Keratinocyte (primary cell): ENCODE results near the gene BRICD5. TPM values are rescaled to one million over a fixed set of nuclear protein-coding genes. Genes with fewer than 3 reads are reported as not detected.

ENCODE experiments used
- DNase-seq: peaks from one replicate; pipeline ENCODE4 v3.0.0-alpha.2; 2011; ENCODE audit warnings: low read depth, missing footprints, low spot score
- FAIRE-seq: peaks from 2 replicates; lab custom pipeline; 2011; peaks lifted over from hg19 to GRCh38; lab: Jason Lieb, UNC
- H2AFZ ChIP-seq: 2 replicates; pipeline ENCODE4 v1.6.0; 2012; ENCODE audit warnings: low read length, control low read depth, inconsistent platforms; ENCODE audit not compliant: control insufficient read depth
- H3K27ac ChIP-seq: 2 replicates; pipeline ENCODE4 v1.5.1; 2011; ENCODE audit warnings: low read length; ENCODE audit not compliant: control insufficient read depth, insufficient read depth
- H3K27me3 ChIP-seq: 3 replicates; pipeline ENCODE4 v1.6.0; 2011; ENCODE audit warnings: low read length; ENCODE audit not compliant: control insufficient read depth, insufficient read depth; ENCODE audit errors: extremely low read depth
- H3K36me3 ChIP-seq, 2 experiments: 2 replicates in 1 of 2; 3 replicates in 1 of 2; pipeline ENCODE4 v1.5.1; 2011; ENCODE audit warnings: low read length in 2 of 2, mild to moderate bottlenecking in 1 of 2; ENCODE audit not compliant: control insufficient read depth in 2 of 2, insufficient read depth in 2 of 2; ENCODE audit errors: extremely low read depth in 1 of 2
- H3K4me1 ChIP-seq: 3 replicates; pipeline ENCODE4 v1.5.1; 2011; ENCODE audit warnings: low read length; ENCODE audit not compliant: control insufficient read depth, insufficient read depth; ENCODE audit errors: extremely low read depth
- H3K4me2 ChIP-seq: 3 replicates; pipeline ENCODE4 v1.6.0; 2011; ENCODE audit warnings: low read depth, low read length; ENCODE audit not compliant: control insufficient read depth, insufficient read depth; ENCODE audit errors: extremely low read depth
- H3K4me3 ChIP-seq, 3 experiments: fragments of 200-600 bp in 1 of 3; sonication (generic) in 1 of 3; 2 replicates in 2 of 3; 3 replicates in 1 of 3; pipeline ENCODE4 v1.5.1; 2011 to 2016; ENCODE audit warnings: low read length in 3 of 3, mild to moderate bottlenecking in 3 of 3, control low read depth in 2 of 3, inconsistent platforms in 1 of 3, low read depth in 1 of 3, mixed read lengths in 1 of 3, mixed run types in 1 of 3, moderate library complexity in 1 of 3; ENCODE audit not compliant: control insufficient read depth in 2 of 3, insufficient read depth in 2 of 3; ENCODE audit errors: extremely low read depth in 1 of 3
- H3K79me2 ChIP-seq: 2 replicates; pipeline ENCODE4 v1.6.0; 2012; ENCODE audit warnings: low read length; ENCODE audit not compliant: control insufficient read depth, insufficient read depth
- H3K9ac ChIP-seq: 3 replicates; pipeline ENCODE4 v1.6.0; 2011; ENCODE audit warnings: low read length; ENCODE audit not compliant: control insufficient read depth, insufficient read depth; ENCODE audit errors: extremely low read depth
- H3K9me1 ChIP-seq: 3 replicates; pipeline ENCODE4 v1.6.0; 2011; ENCODE audit warnings: low read length; ENCODE audit not compliant: control insufficient read depth, insufficient read depth; ENCODE audit errors: extremely low read depth
- H3K9me3 ChIP-seq: 2 replicates; pipeline ENCODE4 v1.5.1; 2012; ENCODE audit warnings: low read depth, low read length; ENCODE audit not compliant: control insufficient read depth
- H4K20me1 ChIP-seq: 3 replicates; pipeline ENCODE4 v1.6.0; 2011; ENCODE audit warnings: low read length; ENCODE audit not compliant: control insufficient read depth, insufficient read depth; ENCODE audit errors: extremely low read depth
- CTCF ChIP-seq, 3 experiments: IDR thresholded peaks in 1 of 3; conservative IDR thresholded peaks in 1 of 3; optimal IDR thresholded peaks in 1 of 3; 2 replicates in 2 of 3; 3 replicates in 1 of 3; pipeline versions ENCODE3 to v1.5.1; 2011; ENCODE audit warnings: low read length in 3 of 3, mild to moderate bottlenecking in 3 of 3, moderate library complexity in 2 of 3, control low read depth in 1 of 3, inconsistent platforms in 1 of 3; ENCODE audit not compliant: insufficient read depth in 2 of 3; ENCODE audit errors: extremely low read depth in 1 of 3
- EZH2 ChIP-seq: IDR thresholded peaks from one replicate; pipeline ENCODE4 v1.6.1; 2012; ENCODE audit warnings: inconsistent platforms, mild to moderate bottlenecking, low read length, moderate library complexity
- dilution Hi-C: fragments of 300-500 bp; cut with MboI; formaldehyde crosslinking; loops from one replicate; pipeline ENCODE4 v1.7.0; 2020; ENCODE audit warnings: low sequenced_read_pairs; ENCODE audit not compliant: extremely low pct_ligation_motif_present
- polyA plus RNA-seq, 5 experiments: library from polyadenylated mRNA; depleted of rRNA in 3 of 5; stranded (reverse) in 3 of 5; stranded (forward) in 1 of 5; unstranded in 1 of 5; fragments of >200 nt; gene quantifications; 1 replicate in 1 of 5; 2 replicates in 3 of 5; 3 replicates in 1 of 5; pipeline versions ENCODE4 v1.2.1 to v1.2.3, GENCODE V29; 2011 to 2012; ENCODE audit warnings: missing spikeins in 2 of 5, low read depth in 1 of 5, low replicate concordance in 1 of 5

The BRICD5 gene
- polyA plus RNA-seq, 1 donor (not counting 4 experiments of a cell fraction or from before 2014, with no cell fraction given) = 1.8 TPM

- peaks cover 36% of the 10 kb centered on the region for H3K27me3 ChIP-seq
- peaks cover 16% of the 10 kb centered on the region for H3K4me1 ChIP-seq
- no peak overlapping the region for H3K27ac ChIP-seq
- H3K9me1 ChIP-seq = no peaks in the 10 kb centered on the region
- no peaks in the 10 kb centered on the region for H4K20me1 ChIP-seq
- no peak overlapping the region for H3K4me2 ChIP-seq
- DNase-seq (no peak), FAIRE-seq (no peak)
- no peak overlapping the region for H2AFZ ChIP-seq
- dilution Hi-C loops = no loop called here
- TF ChIP-seq EZH2 = no peak
- TF ChIP-seq CTCF (optimal IDR thresholded peaks at IDR 0.05 in 1 of 3, IDR thresholded peaks at IDR 0.05 in 1 of 3, conservative IDR thresholded peaks at IDR 0.05 in 1 of 3; ENCODE audit: extremely low read depth in 1 of 3, insufficient read depth in 2 of 3, low read length in 3 of 3) = no peak
- H3K36me3 ChIP-seq = no peaks in the 10 kb centered on the region
- H3K79me2 ChIP-seq = no peaks in the 10 kb centered on the region
- H3K9ac ChIP-seq = no peak overlapping the region
- no peak overlapping the region for H3K4me3 ChIP-seq
- H3K9me3 ChIP-seq = no peaks in the 10 kb centered on the region
Measured at GRCh38 chr16:2197765-2198164, 12.9 kb downstream of the BRICD5 start.

GRCh38 chr16:2196981-2197511 lies 13.6 kb downstream of the BRICD5 start:
- Histone ChIP-seq H3K79me2 (no peaks in the 10 kb centered on the region), H3K27ac (no peak overlapping the region), H3K9me1 (no peaks in the 10 kb centered on the region), H3K36me3 (no peaks in the 10 kb centered on the region), H3K4me1 (peaks cover 16% of the 10 kb centered on the region), H3K27me3 (peaks cover 36% of the 10 kb centered on the region), H3K4me3 (no peak overlapping the region), H3K4me2 (no peak overlapping the region), H3K9ac (no peak overlapping the region), H4K20me1 (no peaks in the 10 kb centered on the region), H3K9me3 (no peaks in the 10 kb centered on the region), H2AFZ (no peak overlapping the region)
- TF ChIP-seq CTCF (optimal IDR thresholded peaks at IDR 0.05 in 1 of 3, IDR thresholded peaks at IDR 0.05 in 1 of 3, conservative IDR thresholded peaks at IDR 0.05 in 1 of 3; ENCODE audit: extremely low read depth in 1 of 3, insufficient read depth in 2 of 3, low read length in 3 of 3) (no peak), EZH2 (no peak)
- FAIRE-seq (no peak), DNase-seq (no peak)
- dilution Hi-C loops = no loop called here
